ENCODE results near the gene SRRD.

SRRD gene

GRCh38 chr22:26514419-26515161 is 30.9 kb downstream of the SRRD start:
- no peaks in the 10 kb centered on the region for H4K20me1 ChIP-seq (ENCODE audit: insufficient read depth, low read length)
- H3K27me3 ChIP-seq (ENCODE audit: low read depth, low read length) = no peaks in the 10 kb centered on the region
- no peaks in the 10 kb centered on the region for H3K9me3 ChIP-seq (ENCODE audit: insufficient read depth, low read length)
- no peak overlapping the region for H3K4me3 ChIP-seq (ENCODE audit: low read length)
- no peak overlapping the region for H2AFZ ChIP-seq (ENCODE audit: low read depth, low read length)
- H3K79me2 ChIP-seq (ENCODE audit: low read length) = peaks cover 27% of the 10 kb centered on the region
- H3K9ac ChIP-seq (ENCODE audit: low read length) = no peak overlapping the region
- H3K4me2 ChIP-seq (ENCODE audit: low read length) = no peak overlapping the region
- H3K4me1 ChIP-seq (ENCODE audit: low read length) = peaks cover 16% of the 10 kb centered on the region
- no peak overlapping the region for H3K27ac ChIP-seq (ENCODE audit: low read length)
- no peak for TF ChIP-seq EZH2phosphoT487 (IDR thresholded peaks at IDR 0.05; ENCODE audit: low read depth)
- no peak for TF ChIP-seq CTCF (IDR thresholded peaks at IDR 0.05; ENCODE audit: low read depth, low read length)
- H3K36me3 ChIP-seq (replicated peaks; ENCODE audit: low read depth, low read length) = peaks cover 6% of the 10 kb centered on the region

- no peaks in the 10 kb centered on the region for H3K36me3 ChIP-seq (replicated peaks; ENCODE audit: low read depth, low read length)
- peaks cover 16% of the 10 kb centered on the region for H3K4me1 ChIP-seq (ENCODE audit: low read length)
- H3K4me3 ChIP-seq (ENCODE audit: low read length) = no peak overlapping the region
- H3K79me2 ChIP-seq (ENCODE audit: low read length) = peaks cover 27% of the 10 kb centered on the region
- H2AFZ ChIP-seq (ENCODE audit: low read depth, low read length) = no peak overlapping the region
- TF ChIP-seq CTCF (IDR thresholded peaks at IDR 0.05; ENCODE audit: low read depth, low read length) (no peak), EZH2phosphoT487 (IDR thresholded peaks at IDR 0.05; ENCODE audit: low read depth) (no peak)
- H3K4me2 ChIP-seq (ENCODE audit: low read length) = no peak overlapping the region
- H3K9ac ChIP-seq (ENCODE audit: low read length) = no peak overlapping the region
- H3K27ac ChIP-seq (ENCODE audit: low read length) = no peak overlapping the region
- H3K27me3 ChIP-seq (ENCODE audit: low read depth, low read length) = no peaks in the 10 kb centered on the region
- no peaks in the 10 kb centered on the region for H3K9me3 ChIP-seq (ENCODE audit: insufficient read depth, low read length)
- no peaks in the 10 kb centered on the region for H4K20me1 ChIP-seq (ENCODE audit: insufficient read depth, low read length)
Observed at GRCh38 chr22:26515931-26516330, 32.3 kb downstream of the SRRD start.

- Histone ChIP-seq H2AFZ (ENCODE audit: low read depth, low read length) (no peak overlapping the region), H3K36me3 (replicated peaks; ENCODE audit: low read depth, low read length) (no peaks in the 10 kb centered on the region), H3K27ac (ENCODE audit: low read length) (no peak overlapping the region), H3K9ac (ENCODE audit: low read length) (no peak overlapping the region), H3K4me2 (ENCODE audit: low read length) (no peak overlapping the region), H3K4me1 (ENCODE audit: low read length) (peaks cover 12% of the 10 kb centered on the region), H3K27me3 (ENCODE audit: low read depth, low read length) (no peaks in the 10 kb centered on the region), H3K9me3 (ENCODE audit: insufficient read depth, low read length) (no peaks in the 10 kb centered on the region), H3K79me2 (ENCODE audit: low read length) (peaks cover 21% of the 10 kb centered on the region), H4K20me1 (ENCODE audit: insufficient read depth, low read length) (no peaks in the 10 kb centered on the region), H3K4me3 (ENCODE audit: low read length) (no peak overlapping the region)
- TF ChIP-seq EZH2phosphoT487 (IDR thresholded peaks at IDR 0.05; ENCODE audit: low read depth) (no peak), CTCF (IDR thresholded peaks at IDR 0.05; ENCODE audit: low read depth, low read length) (no peak)
Observed at GRCh38 chr22:26516503-26516902, 32.8 kb downstream of the SRRD start.

GRCh38 chr22:26517429-26517828 is 33.8 kb downstream of the SRRD start:
- Histone ChIP-seq H3K4me3 (ENCODE audit: low read length) (no peak overlapping the region), H3K27me3 (ENCODE audit: low read depth, low read length) (no peaks in the 10 kb centered on the region), H2AFZ (ENCODE audit: low read depth, low read length) (no peak overlapping the region), H3K4me2 (ENCODE audit: low read length) (no peak overlapping the region), H3K79me2 (ENCODE audit: low read length) (peaks cover 13% of the 10 kb centered on the region), H4K20me1 (ENCODE audit: insufficient read depth, low read length) (no peaks in the 10 kb centered on the region), H3K4me1 (ENCODE audit: low read length) (peaks cover 9% of the 10 kb centered on the region), H3K9me3 (ENCODE audit: insufficient read depth, low read length) (no peaks in the 10 kb centered on the region), H3K27ac (ENCODE audit: low read length) (no peak overlapping the region), H3K9ac (ENCODE audit: low read length) (no peak overlapping the region), H3K36me3 (replicated peaks; ENCODE audit: low read depth, low read length) (no peaks in the 10 kb centered on the region)
- TF ChIP-seq CTCF (IDR thresholded peaks at IDR 0.05; ENCODE audit: low read depth, low read length) (no peak), EZH2phosphoT487 (IDR thresholded peaks at IDR 0.05; ENCODE audit: low read depth) (no peak)
